ENCODE measurements around the gene SP7.

The SP7 gene

DNA sequence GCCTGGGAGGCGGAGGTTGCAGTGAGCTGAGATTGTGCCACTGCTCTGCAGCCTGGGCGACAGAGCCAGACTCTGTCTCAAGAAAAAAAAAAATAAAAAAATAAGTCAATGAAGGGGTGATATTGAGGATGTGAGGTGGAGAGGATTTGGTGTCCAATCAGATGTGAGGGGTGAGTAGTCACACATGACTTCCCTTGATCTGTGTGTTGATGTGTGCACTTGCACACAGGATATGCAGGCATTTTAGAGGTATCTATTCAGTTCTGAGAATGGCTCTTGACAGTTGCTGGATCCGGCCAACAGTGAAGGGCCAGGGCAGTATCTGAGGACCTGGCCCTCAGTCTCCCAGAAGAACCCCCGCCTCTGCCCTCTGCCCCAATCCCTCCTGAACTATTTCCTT, 7.8 kb upstream of the SP7 start:
- TF ChIP-seq TAF1 (IDR thresholded peaks at IDR 0.05; ENCODE audit: borderline replicate concordance, insufficient read depth, low read length): no peak

DNA sequence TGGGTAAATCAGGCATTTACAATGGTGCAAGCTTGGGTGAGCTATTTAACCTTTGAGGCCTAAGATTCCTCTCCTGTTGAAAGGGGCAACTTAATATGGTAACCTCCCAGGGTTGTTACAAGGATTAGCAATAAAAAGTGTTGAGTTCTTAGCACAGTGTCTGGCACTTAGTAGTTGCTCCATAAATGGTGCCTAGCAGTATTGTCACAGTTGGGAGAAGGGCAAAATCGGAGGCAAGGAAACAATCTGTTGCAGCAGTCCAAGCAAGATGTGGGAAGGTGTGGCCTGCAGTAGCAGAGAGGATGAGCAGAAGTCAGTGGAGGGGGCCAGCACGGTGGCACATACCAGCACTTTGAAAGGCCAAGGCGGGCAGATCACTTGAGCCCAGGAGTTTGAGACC, 7.3 kb upstream of the SP7 start:
- TF ChIP-seq POLR2AphosphoS5 (IDR thresholded peaks at IDR 0.05; ENCODE audit: low read depth, low read length): no peak
- TF ChIP-seq, protein P1, sequence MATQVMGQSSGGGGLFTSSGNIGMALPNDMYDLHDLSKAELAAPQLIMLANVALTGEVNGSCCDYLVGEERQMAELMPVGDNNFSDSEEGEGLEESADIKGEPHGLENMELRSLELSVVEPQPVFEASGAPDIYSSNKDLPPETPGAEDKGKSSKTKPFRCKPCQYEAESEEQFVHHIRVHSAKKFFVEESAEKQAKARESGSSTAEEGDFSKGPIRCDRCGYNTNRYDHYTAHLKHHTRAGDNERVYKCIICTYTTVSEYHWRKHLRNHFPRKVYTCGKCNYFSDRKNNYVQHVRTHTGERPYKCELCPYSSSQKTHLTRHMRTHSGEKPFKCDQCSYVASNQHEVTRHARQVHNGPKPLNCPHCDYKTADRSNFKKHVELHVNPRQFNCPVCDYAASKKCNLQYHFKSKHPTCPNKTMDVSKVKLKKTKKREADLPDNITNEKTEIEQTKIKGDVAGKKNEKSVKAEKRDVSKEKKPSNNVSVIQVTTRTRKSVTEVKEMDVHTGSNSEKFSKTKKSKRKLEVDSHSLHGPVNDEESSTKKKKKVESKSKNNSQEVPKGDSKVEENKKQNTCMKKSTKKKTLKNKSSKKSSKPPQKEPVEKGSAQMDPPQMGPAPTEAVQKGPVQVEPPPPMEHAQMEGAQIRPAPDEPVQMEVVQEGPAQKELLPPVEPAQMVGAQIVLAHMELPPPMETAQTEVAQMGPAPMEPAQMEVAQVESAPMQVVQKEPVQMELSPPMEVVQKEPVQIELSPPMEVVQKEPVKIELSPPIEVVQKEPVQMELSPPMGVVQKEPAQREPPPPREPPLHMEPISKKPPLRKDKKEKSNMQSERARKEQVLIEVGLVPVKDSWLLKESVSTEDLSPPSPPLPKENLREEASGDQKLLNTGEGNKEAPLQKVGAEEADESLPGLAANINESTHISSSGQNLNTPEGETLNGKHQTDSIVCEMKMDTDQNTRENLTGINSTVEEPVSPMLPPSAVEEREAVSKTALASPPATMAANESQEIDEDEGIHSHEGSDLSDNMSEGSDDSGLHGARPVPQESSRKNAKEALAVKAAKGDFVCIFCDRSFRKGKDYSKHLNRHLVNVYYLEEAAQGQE (IDR thresholded peaks at IDR 0.05; ENCODE audit: insufficient read depth in 1 of 2, low read depth in 2 of 2, low read length in 2 of 2): no peak
- TF ChIP-seq SIN3A (IDR thresholded peaks at IDR 0.05; ENCODE audit: borderline replicate concordance, insufficient read depth, low read length): no peak
- no peak for TF ChIP-seq TAF1 (IDR thresholded peaks at IDR 0.05; ENCODE audit: borderline replicate concordance, insufficient read depth, low read length)
- no peak for TF ChIP-seq FOXP2 (optimal IDR thresholded peaks at IDR 0.05; ENCODE audit: borderline replicate concordance, extremely low read depth, extremely low read length, insufficient read depth)

DNA sequence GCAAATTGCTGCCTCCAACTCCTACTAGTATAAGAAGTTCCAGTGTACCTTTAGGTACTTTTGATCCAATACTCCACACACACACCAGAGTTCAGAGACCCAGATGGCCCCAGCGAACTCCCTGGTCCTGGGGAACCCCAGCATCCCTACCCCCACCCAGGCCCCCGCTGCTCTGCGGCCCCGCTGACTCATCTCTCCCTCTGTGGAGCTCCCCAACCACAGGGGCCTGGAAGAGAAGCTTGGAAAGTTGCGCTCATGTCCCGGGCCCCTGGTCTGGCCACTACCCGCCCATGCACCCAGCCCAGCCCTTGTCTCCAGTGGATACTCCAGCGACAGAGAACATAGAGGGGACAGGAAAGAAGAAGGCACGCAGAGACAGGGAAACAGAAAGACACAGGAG, 4.2 kb upstream of the SP7 start:
- TF ChIP-seq TAF1 (IDR thresholded peaks at IDR 0.05; ENCODE audit: borderline replicate concordance, insufficient read depth, low read length) (no peak), FOXP2 (optimal IDR thresholded peaks at IDR 0.05; ENCODE audit: borderline replicate concordance, extremely low read depth, extremely low read length, insufficient read depth) (no peak), POLR2AphosphoS5 (IDR thresholded peaks at IDR 0.05; ENCODE audit: low read depth, low read length) (no peak), SIN3A (IDR thresholded peaks at IDR 0.05; ENCODE audit: borderline replicate concordance, insufficient read depth, low read length) (no peak)
- TF ChIP-seq, protein P1 (IDR thresholded peaks at IDR 0.05; ENCODE audit: insufficient read depth in 1 of 2, low read depth in 2 of 2, low read length in 2 of 2): no peak

DNA sequence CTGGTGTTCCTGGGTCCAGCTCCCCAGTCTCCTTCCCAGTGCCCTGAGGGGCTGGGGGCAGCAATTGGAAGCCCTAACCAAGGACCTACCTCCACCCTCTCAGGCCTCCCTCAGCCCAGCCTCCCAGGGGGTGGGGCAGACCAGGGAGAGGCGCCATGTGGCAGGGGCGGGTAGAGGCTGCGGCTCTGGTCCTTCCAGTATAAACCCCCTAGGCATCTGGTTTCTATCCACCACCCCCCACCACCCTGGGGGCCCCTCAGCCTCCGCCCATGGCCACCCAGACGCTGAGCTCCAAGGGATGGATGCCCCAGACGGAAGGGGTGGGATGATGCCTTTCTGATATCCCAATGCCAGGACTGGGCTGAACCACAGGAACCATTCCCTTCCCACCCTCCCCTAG, 2.8 kb upstream of the SP7 start:
- TF ChIP-seq FOXP2 (optimal IDR thresholded peaks at IDR 0.05; ENCODE audit: borderline replicate concordance, extremely low read depth, extremely low read length, insufficient read depth): no peak
- no peak for TF ChIP-seq POLR2AphosphoS5 (IDR thresholded peaks at IDR 0.05; ENCODE audit: low read depth, low read length)
- TF ChIP-seq TAF1 (IDR thresholded peaks at IDR 0.05; ENCODE audit: borderline replicate concordance, insufficient read depth, low read length): no peak
- TF ChIP-seq SIN3A (IDR thresholded peaks at IDR 0.05; ENCODE audit: borderline replicate concordance, insufficient read depth, low read length): no peak
- TF ChIP-seq, protein P1 (IDR thresholded peaks at IDR 0.05; ENCODE audit: insufficient read depth in 1 of 2, low read depth in 2 of 2, low read length in 2 of 2): no peak

DNA sequence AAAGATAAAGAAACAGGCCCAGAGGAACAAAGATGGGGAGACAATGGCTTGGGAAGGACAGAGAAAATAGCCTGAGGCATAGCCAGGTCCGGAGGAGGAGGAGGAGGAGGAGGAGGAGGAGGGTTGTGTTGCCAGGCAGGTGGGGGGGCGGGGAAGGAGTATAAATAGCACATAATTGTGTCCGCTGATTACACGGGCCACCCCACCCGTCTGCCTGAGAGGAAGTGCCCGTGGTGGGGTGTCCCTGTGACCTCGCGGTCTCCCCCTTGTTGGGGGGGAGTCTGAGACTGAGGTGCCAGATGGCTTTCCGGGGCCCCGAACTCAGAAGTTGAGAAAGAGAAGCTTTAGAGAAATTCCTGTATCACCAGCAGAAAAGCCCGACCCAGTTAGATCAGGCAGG, 1.9 kb upstream of the SP7 start:
- no peak for TF ChIP-seq FOXP2 (optimal IDR thresholded peaks at IDR 0.05; ENCODE audit: borderline replicate concordance, extremely low read depth, extremely low read length, insufficient read depth)
- no peak for TF ChIP-seq TAF1 (IDR thresholded peaks at IDR 0.05; ENCODE audit: borderline replicate concordance, insufficient read depth, low read length)
- TF ChIP-seq, protein P1 (IDR thresholded peaks at IDR 0.05; ENCODE audit: insufficient read depth in 1 of 2, low read depth in 2 of 2, low read length in 2 of 2): no peak
- no peak for TF ChIP-seq SIN3A (IDR thresholded peaks at IDR 0.05; ENCODE audit: borderline replicate concordance, insufficient read depth, low read length)
- TF ChIP-seq POLR2AphosphoS5 (IDR thresholded peaks at IDR 0.05; ENCODE audit: low read depth, low read length): no peak
